Heart left ventricle (tissue), 13 donors: ENCODE data around the gene SRPK1.

ENCODE experiments used
- POLR2A ChIP-seq, 2 donors: fragments of 450-650 bp; IDR thresholded peaks; one replicate each; pipeline ENCODE4 v1.6.1; 2017; ENCODE audit warnings: antibody characterized with exemption in 2 of 2, mild to moderate bottlenecking in 2 of 2, moderate library complexity in 2 of 2
- TF ChIP-seq, protein P1 (sequence below), 12 donors: fragments of 200-600 bp; sonication (generic) in 4 of 12; IDR thresholded peaks; one replicate each; pipeline versions ENCODE4 v1.5.0 to v1.8.0; 2018 to 2022; ENCODE audit warnings: antibody characterized with exemption in 12 of 12, mild to moderate bottlenecking in 5 of 12
- donor health status: ischemic (EF 13 %, LVEDD 7.1; RV severe dilation, severe dysfunction).
- donor health status: DM: no; HTN: yes; CAD: no.
- donor health status: DM: no; HTN: no; CAD: no.
- donor health status: ischemic (EF 25% LVEDD 6.9; RV normal size, moderate dysfunction).
- donor health status: ischemic (EF 25% LVEDD 5.7; RV mildly dilated, moderate dysfunction).
- donor health status: ischemic (EF 35%, LVEDD 5.7; RV mildly dilated, moderate dysfunction).
- donor health status: nonischemic (EF 11% LVEDD 7.7; RV severe dilation, severe dysfunction).
- donor health status: DM: yes; HTN: yes; CAD: no.
- donor health status: PGD.
- donor health status: ischemic (EF 29% LVEDD 5.4; RV normal size, mild dysfunction).
- donor health status: nonischemic (EF 23%, LVEDD 6.1; RV moderate dilation, normal function).

- TF ChIP-seq, protein P1, sequence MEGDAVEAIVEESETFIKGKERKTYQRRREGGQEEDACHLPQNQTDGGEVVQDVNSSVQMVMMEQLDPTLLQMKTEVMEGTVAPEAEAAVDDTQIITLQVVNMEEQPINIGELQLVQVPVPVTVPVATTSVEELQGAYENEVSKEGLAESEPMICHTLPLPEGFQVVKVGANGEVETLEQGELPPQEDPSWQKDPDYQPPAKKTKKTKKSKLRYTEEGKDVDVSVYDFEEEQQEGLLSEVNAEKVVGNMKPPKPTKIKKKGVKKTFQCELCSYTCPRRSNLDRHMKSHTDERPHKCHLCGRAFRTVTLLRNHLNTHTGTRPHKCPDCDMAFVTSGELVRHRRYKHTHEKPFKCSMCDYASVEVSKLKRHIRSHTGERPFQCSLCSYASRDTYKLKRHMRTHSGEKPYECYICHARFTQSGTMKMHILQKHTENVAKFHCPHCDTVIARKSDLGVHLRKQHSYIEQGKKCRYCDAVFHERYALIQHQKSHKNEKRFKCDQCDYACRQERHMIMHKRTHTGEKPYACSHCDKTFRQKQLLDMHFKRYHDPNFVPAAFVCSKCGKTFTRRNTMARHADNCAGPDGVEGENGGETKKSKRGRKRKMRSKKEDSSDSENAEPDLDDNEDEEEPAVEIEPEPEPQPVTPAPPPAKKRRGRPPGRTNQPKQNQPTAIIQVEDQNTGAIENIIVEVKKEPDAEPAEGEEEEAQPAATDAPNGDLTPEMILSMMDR (IDR thresholded peaks at IDR 0.05) = no peak
- TF ChIP-seq POLR2A (IDR thresholded peaks at IDR 0.05) = no peak
Observed at GRCh38 chr6:35823601-35824000, 97.3 kb downstream of the SRPK1 start.
